PFSK-1 (cell line): ENCODE measurements around the gene NRL.

Experiments used
- FOXP2 ChIP-seq: optimal IDR thresholded peaks from 2 replicates; pipeline ENCODE3; 2011; ENCODE audit warnings: borderline replicate concordance, control low read depth, inconsistent platforms; ENCODE audit not compliant: insufficient read depth; ENCODE audit errors: extremely low read length, extremely low read depth
- POLR2AphosphoS5 ChIP-seq: IDR thresholded peaks from 2 replicates; pipeline ENCODE4 v1.6.1; 2012; ENCODE audit warnings: low read depth, mild to moderate bottlenecking, control low read depth, low read length, moderate library complexity
- REST ChIP-seq, 2 experiments: IDR thresholded peaks; 2 replicates each; pipeline versions ENCODE4 v1.6.1 to v1.8.0; 2011 to 2012; ENCODE audit warnings: low read depth in 2 of 2, low read length in 2 of 2, control low read depth in 1 of 2, inconsistent platforms in 1 of 2, mild to moderate bottlenecking in 1 of 2, moderate library complexity in 1 of 2; ENCODE audit not compliant: insufficient read depth in 1 of 2
- SIN3A ChIP-seq: IDR thresholded peaks from 2 replicates; pipeline ENCODE4 v1.6.1; 2012; ENCODE audit warnings: mild to moderate bottlenecking, low read length, moderate library complexity, borderline replicate concordance; ENCODE audit not compliant: insufficient read depth
- TAF1 ChIP-seq: IDR thresholded peaks from 2 replicates; pipeline ENCODE4 v1.6.1; 2012; ENCODE audit warnings: low read length, control low read depth, borderline replicate concordance; ENCODE audit not compliant: insufficient read depth

DNA sequence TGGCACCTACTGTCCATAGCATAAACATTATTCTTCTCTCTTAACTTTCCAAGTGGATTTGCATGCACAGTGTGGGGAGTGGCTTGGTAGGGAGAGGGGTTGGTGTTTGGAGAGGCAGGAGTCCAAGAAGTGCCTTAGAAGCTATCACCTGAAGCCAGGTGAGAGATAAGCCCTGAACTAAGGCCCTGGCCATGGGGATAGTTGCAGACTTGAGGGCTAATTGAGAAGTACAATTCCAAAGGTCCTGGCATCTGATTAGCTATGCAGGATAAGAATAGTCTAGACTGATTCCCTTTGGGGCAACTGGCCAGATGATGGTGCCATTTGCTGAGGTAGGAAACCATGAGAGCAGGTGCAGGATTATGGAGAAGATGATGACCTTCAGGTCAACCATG lies 22.6 kb downstream of the NRL start:
- TF ChIP-seq TAF1: no peak
- no peak for TF ChIP-seq SIN3A
- TF ChIP-seq POLR2AphosphoS5: no peak
- no peak for TF ChIP-seq REST (IDR thresholded peaks at IDR 0.05; ENCODE audit: insufficient read depth in 1 of 2, low read depth in 2 of 2, low read length in 2 of 2)
- no peak for TF ChIP-seq FOXP2
